ENCODE data around the gene NBEAL1.
"Not testable (repeated sequence)": the region's sequence is repeated elsewhere in the genome, so short reads cannot be mapped to it uniquely, and the experiment has no call there.

The NBEAL1 gene

DNA sequence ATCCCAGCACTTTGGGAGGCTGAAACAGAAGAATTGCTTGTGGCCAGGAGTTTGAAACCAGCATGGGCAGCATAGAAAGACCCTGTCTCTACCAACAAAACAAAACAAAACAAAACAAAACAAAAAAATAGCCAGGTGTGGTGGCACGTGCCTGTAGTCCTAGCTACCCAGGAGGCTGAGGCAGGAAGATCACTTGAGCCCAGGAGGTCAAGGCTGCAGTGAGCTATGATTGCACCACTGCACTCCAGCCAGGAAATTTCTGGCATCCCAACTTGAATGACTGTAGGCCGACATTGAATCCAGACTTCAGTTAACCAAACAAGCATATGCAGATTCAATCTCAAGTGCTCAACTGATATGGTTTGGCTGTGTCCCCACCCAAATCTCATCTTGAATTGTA lies 215.0 kb downstream of the NBEAL1 start:
- DNase-seq (ENCODE audit: low read depth) = not testable (repeated sequence)

DNA sequence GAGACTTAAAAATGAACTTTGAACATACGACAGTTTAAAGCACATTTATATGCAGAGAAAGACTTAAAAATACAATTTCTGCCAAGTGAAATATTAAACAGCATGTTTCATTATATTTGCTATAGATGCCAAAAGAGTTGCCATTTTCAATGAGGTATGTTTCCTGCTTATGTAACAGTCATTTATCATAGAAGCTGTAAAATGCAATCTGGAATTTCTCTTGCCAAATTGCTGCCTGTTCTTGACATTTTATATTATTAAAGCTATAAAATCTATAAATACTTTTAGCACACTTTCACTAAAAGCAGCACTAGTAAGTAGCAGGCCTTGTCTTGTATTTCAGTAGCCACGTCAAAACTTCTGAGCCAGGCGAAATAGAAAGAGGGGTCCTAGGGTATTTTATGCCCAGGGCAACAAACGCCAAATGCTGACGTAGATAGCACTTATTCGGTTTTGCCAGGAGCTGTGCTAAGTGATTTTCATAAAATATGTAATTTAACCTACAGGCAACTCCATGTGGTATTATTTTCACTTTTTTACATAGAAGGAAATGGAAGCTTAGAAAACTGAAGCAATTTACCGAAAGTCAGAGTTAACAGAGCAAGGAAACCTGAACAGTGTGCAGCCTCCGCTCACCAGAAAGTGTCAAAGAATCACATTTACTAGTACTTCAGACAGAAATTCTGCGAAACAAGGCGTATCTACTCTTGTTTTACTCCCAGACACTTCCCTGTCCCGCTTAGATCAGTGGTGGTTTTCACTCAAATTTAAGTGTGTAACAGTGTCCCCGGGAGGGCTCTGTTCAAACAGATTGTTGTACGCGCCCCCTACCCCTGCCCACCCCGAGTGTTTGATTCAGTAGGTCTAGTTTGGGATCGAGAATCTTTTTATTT lies 222.9 kb downstream of the NBEAL1 start:
- no peak for DNase-seq (ENCODE audit: low read depth)

DNA sequence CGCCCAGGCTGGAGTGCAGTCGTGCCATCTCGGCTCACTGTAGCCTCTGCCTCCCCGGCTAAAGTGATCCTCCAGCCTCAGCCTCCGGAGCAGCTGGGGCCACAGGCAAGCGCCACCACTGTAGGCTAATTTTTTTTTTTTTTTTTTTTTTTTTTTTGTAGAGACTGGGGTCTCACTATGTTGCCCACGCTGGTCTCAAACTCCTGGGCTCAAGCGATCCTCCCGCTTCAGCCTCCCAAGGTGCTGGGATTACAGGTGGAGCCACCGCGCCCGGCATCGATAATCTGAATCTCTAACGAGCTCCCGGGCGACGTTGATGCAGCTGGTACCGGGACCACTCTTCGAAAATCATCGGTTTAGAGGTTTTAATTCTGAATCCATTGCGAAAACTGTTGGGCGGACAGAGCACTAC lies 223.6 kb downstream of the NBEAL1 start:
- peak; percentile 3 for DNase-seq (ENCODE audit: low read depth)

DNA sequence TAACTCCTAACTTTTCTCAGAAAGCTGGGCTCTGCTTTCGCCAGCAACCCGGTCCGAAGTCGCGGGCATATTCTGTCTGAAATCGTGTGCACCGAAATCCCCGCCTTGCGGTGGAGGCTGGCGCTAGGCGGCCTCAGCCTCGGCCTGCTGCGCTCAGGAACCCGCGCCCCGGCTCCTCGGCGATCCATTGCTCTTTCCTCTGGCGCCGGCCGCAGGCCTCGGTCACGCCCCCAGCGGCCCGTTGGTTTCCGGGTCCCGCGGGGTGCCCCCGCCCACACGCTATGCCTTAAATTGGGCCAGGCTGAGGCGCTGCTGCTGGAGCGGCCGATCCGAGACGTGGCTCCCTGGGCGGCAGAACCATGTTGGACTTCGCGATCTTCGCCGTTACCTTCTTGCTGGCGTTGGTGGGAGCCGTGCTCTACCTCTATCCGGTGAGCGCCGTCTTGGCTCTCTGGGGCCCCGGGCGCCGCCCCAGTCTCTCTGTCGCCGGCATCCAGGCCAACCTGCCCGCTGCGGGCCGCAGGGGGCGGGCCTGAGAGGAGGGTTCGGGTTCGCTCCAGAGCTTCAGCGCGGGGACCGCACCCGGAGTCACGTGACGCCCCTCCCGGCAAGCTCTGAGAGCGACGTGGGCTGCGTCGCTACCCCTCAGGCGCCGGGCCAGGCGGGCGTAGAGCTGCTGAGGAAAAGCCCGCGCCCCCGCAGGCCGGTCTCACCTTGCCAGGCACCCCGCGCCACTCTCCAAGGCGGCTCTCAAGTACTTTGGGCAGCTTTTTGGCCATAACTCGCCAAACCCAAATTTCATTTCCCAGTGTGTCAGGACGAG lies 224.2 kb downstream of the NBEAL1 start, which contains the start of gene CYP20A1:
Gene CYP20A1 (plus strand): TSS at position 315 of the 823 bp plus-strand sequence. CDS start 45 bp downstream, at position 360.
- peak; percentile 94 for DNase-seq (ENCODE audit: low read depth)

DNA sequence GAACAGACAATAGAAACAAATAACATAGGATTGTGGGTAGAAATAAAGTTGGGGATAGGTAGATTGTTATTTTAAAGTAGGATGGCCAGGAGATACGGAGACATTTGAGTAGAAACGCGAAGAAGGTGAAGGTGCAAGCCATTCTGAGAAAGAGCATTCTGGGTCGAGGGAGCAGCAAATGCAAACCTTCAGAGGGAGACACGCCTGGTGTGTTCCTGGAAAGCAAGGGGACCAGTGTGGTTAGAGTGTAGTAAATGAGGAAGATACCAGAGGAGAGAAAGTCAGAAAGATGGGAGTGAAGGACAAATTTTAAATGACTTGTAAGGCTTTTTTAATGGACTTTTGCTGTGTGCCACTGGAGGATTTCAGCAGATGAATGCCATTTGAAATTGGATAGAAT lies 225.8 kb downstream of the NBEAL1 start:
- DNase-seq (ENCODE audit: low read depth) = no peak

DNA sequence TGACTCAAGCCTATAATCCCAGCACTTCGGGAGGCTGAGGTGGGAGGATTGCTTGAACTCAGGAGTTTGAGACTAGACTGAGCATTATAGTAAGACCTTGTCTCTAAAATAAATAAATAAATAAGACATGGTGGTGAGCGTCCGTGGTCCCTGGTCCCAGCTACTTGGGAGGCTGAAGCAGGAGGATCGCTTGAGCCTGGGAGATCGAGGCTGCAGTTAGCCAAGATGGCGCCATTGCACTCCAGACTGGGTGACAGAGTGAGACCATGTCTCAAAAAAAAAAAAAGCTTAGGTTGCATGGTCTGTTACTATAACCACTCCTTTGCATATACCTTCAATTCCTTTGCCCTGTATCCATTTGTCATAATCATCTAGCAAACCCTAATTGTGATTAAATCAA lies 227.8 kb downstream of the NBEAL1 start:
- no peak for DNase-seq (ENCODE audit: low read depth)

DNA sequence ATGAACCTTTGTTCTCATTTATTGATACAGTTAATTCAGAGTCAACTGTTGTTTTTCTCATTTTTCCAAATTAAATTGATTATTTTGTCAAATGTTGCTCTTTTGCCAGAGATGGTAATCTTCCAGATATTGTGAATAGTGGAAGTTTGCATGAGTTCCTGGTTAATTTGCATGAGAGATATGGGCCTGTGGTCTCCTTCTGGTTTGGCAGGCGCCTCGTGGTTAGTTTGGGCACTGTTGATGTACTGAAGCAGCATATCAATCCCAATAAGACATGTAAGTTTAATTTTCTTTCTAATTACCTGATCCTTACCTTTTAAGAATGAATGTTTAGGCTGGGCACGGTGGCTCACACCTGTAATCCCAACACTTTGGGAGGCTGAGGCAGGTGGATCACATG lies 232.0 kb downstream of the NBEAL1 start:
- DNase-seq (ENCODE audit: low read depth) = no peak

DNA sequence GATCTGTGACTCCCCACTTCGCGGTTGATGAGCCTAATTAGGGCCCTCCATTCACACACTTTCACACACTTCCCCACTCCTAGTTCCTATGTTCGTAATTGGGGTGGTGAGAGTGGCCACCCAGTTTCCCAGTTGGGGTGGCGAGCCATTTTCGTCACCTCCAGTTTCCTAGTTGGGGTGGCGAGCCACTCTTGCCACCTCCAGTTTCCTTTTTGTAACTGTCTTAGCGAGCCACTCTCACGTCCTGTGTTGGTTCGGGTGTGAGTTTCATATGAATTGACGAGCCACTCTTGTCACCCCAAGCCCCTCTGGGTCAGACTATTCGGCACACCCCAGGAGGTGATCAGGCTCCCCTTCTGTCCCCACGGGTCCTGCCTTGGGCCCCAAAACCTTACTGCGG lies 238.1 kb downstream of the NBEAL1 start:
- no peak for DNase-seq (ENCODE audit: low read depth)

DNA sequence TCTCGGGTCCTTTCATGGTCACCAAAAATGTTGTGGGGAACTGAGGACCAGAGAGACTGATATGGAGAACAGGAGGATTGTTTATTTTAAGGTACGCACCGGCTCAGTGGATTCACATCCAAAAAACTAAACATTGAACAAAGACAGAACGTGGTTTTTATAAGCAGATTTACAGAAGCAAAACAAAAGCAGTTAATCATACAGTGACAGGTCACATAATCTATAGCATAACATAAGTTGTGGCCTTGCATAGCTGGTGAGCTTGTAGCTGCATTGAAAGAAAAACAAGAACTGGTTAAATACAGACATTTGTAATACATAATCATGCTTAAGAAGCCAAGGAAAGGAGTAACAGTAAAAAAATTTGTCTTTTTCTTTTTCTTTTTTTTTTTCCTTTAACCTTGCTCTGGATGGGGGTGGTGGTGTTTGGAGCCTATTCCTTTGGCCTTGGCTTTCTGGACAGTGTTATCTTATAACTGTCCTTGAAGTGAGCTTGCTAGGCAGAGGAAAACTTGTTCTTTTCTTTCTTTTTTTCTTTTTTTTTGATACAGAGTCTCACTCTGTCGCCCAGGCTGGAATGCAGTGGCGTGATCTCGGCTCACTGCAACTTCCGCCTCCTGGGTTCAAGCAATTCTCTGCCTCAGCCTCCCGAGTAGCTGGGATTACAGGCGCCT lies 238.9 kb downstream of the NBEAL1 start:
- not testable (repeated sequence) for DNase-seq (ENCODE audit: low read depth)

DNA sequence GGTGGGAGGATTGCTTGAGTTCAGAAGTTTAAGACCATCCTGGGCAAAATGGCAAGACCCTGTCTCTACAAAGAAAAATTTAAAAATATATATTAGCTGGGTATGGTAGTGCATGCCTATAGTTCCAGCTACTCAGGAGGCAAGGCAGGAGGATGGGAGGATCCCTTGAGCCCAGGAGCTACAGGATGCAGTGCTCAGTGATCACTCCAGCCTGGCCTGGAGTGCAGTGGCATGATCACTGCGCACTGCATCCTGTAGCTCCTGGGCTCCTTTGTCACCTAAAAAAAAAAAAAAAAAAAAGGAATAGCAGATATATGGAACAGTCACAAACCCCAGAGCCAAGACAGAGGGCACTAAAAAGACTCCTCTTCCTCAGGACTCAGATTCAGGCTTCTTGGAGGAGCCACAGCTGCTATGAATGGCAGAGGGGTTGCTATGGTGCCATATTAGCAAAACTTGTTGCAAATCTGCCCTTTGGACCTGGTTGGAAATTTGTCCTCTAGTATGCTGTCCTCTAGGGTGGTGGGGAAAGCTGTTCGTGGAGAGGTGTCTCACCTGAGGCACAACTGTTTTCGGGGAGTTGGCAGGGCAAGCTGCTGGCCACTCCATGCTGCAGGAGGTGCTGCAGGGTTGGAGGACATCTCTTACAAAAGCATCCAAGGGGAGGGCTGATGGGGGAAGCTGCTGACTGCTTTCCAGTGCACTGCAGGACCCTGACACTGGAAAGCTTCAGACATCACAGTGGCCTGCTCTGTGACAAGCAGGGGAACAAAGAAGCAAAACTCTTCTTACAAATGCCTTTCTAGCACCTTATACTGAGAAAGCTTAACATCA lies 246.9 kb downstream of the NBEAL1 start:
- DNase-seq (ENCODE audit: low read depth) = no peak
